Naive thymus-derived CD4-positive, alpha-beta T cell (primary cell): ENCODE results near the gene SLC25A38. TPM values are rescaled to one million over a fixed set of nuclear protein-coding genes. Genes with fewer than 3 reads are reported as not detected.

Experiments used
- ATAC-seq: fragments of 150-1000 bp; cut with Tn5 transposase; 2 replicates; pipeline ENCODE4 v1.10.0; 2021; ENCODE audit warnings: mild to moderate bottlenecking, moderate library complexity
- CTCF ChIA-PET: fragments of 350-600 bp; sonication (Branson Sonifier 250); formaldehyde crosslinking; loops from one replicate; lab custom pipeline; 2021; ENCODE audit warnings: antibody characterized with exemption; lab: Charles Lee
- POLR2A ChIA-PET: fragments of 350-600 bp; sonication (Branson Sonifier 250); formaldehyde crosslinking; loops from one replicate; lab custom pipeline; 2021; ENCODE audit warnings: antibody characterized with exemption, inconsistent platforms; lab: Charles Lee
- DNase-seq, 9 donors: peaks; one replicate each; pipeline versions ENCODE4 v3.0.0 to v3.0.0-alpha.2; 2020 to 2022; ENCODE audit warnings: mixed read lengths in 1 of 9
- H3K27ac ChIP-seq: one replicate; pipeline ENCODE4 v1.7.0; 2013; ENCODE audit warnings: mild to moderate bottlenecking, low read depth, low read length, moderate library complexity
- H3K27me3 ChIP-seq, 2 donors: one replicate each; pipeline ENCODE4 v1.7.0; 2013; ENCODE audit warnings: low read length in 2 of 2, mild to moderate bottlenecking in 2 of 2, moderate library complexity in 2 of 2; ENCODE audit not compliant: control insufficient read depth in 2 of 2, insufficient read depth in 2 of 2
- H3K36me3 ChIP-seq, 3 experiments: 1 replicate in 2 of 3; 2 replicates in 1 of 3; pipeline ENCODE4 v1.7.0; 2013; ENCODE audit warnings: low read length in 3 of 3, mild to moderate bottlenecking in 3 of 3, moderate library complexity in 1 of 3; ENCODE audit not compliant: insufficient read depth in 3 of 3, control insufficient read depth in 2 of 3
- H3K4me1 ChIP-seq, 2 donors: one replicate each; pipeline ENCODE4 v1.7.0; 2013; ENCODE audit warnings: low read length in 2 of 2, mild to moderate bottlenecking in 2 of 2, moderate library complexity in 1 of 2; ENCODE audit not compliant: control insufficient read depth in 2 of 2, insufficient read depth in 2 of 2
- H3K4me3 ChIP-seq: 2 replicates; pipeline ENCODE4 v1.7.0; 2013; ENCODE audit warnings: mild to moderate bottlenecking, low read length
- H3K9me3 ChIP-seq, 3 experiments: 1 replicate in 2 of 3; 2 replicates in 1 of 3; pipeline ENCODE4 v1.7.0; 2013; ENCODE audit warnings: low read length in 3 of 3; ENCODE audit not compliant: control insufficient read depth in 2 of 3
- H3K27ac Mint-ChIP-seq, 9 donors: one replicate each; pipeline ENCODE4 v1.8.0; 2020 to 2022; ENCODE audit warnings: mixed read lengths in 9 of 9, mild to moderate bottlenecking in 8 of 9, moderate library complexity in 5 of 9, inconsistent platforms in 2 of 9
- H3K27me3 Mint-ChIP-seq, 5 donors: one replicate each; pipeline ENCODE4 v1.8.0; 2021 to 2022; ENCODE audit warnings: mixed read lengths in 5 of 5, mild to moderate bottlenecking in 1 of 5
- H3K36me3 Mint-ChIP-seq, 5 donors: one replicate each; pipeline ENCODE4 v1.8.0; 2020 to 2022; ENCODE audit warnings: mixed read lengths in 5 of 5, mild to moderate bottlenecking in 3 of 5, inconsistent platforms in 1 of 5
- H3K4me1 Mint-ChIP-seq, 7 donors: one replicate each; pipeline ENCODE4 v1.8.0; 2020 to 2022; ENCODE audit warnings: mixed read lengths in 7 of 7, mild to moderate bottlenecking in 3 of 7, inconsistent platforms in 1 of 7
- H3K4me3 Mint-ChIP-seq, 10 donors: one replicate each; pipeline ENCODE4 v1.8.0; 2020 to 2022; ENCODE audit warnings: mild to moderate bottlenecking in 10 of 10, mixed read lengths in 10 of 10, moderate library complexity in 6 of 10, inconsistent platforms in 2 of 10
- H3K9me3 Mint-ChIP-seq, 11 donors: one replicate each; pipeline ENCODE4 v1.8.0; 2020 to 2022; ENCODE audit warnings: mixed read lengths in 11 of 11, mild to moderate bottlenecking in 4 of 11, inconsistent platforms in 1 of 11, moderate library complexity in 1 of 11
- intact Hi-C, 2 donors: fragments of 100-400 bp; cut with micrococcal nuclease; formaldehyde crosslinking; loops; one replicate each; pipeline ENCODE4 v1.15.1; 2023
- polyA plus RNA-seq, 2 donors: library from polyadenylated mRNA; unstranded; fragments of 300-500 nt; fragmentation: Illumina TruSeq; gene quantifications; one replicate each; pipeline ENCODE4 v1.2.3, GENCODE V29; 2021
- total RNA-seq, 6 experiments: library from RNA in 5 of 6; stranded (reverse) in 5 of 6; gene quantifications; 1 replicate in 5 of 6; 2 replicates in 1 of 6; pipeline ENCODE4 v1.2.3 and lab custom pipeline; 2021 to 2026

The SLC25A38 gene, protein sequence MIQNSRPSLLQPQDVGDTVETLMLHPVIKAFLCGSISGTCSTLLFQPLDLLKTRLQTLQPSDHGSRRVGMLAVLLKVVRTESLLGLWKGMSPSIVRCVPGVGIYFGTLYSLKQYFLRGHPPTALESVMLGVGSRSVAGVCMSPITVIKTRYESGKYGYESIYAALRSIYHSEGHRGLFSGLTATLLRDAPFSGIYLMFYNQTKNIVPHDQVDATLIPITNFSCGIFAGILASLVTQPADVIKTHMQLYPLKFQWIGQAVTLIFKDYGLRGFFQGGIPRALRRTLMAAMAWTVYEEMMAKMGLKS
- total RNA-seq (10 to 100 TPM; 30.3 to 50.2 (median 46.8) TPM), polyA plus RNA-seq (10 to 100 TPM; 45.0 to 53.7 TPM), total RNA-seq (lab: John Stamatoyannopoulos, UW) (63.1 reads per million, percentile 76 among the genes with 10 or more reads in this experiment)

DNA sequence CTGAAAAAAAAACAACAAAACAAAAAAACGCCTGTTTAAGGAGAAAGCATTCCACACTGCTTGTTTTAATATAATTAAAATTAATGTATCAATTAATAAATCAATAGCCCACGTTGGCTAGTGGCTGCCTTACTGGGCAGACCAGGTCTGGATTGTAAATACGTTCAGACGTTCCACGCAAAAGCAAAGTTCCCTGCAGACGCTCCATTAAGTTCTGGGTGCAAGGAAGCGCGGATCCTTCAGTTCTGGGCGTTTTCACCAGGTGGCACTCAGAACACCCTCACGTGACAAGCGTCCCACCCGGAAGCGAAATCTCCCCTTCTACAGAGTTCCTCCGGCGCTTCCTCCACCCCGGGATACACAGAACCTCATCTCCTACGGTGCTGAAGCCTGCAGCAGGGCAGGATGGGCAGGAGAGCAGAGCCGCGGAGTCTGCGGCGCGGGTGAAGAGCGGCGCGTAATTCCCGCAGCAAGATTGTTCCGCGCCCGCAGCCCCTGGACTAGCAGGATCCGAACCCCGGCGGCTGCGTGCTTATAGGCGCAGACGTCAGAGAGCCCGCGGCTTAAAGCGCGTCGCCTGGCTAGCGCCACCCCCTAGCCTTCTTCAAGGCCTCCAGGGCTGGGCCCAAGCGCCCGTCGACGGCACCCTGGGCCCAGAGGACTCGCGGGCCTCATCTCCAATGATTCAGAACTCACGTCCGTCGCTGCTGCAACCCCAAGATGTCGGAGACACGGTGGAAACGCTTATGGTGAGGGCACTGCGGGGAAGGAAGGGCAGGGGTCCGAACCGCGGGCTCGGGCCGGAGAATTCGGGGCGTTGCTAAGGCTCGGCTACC, at the start of gene SLC25A38:
TSS of gene SLC25A38 (plus strand) at position 326 of the 836 bp plus-strand sequence. CDS start at position 681, 355 bp downstream.
- ChIA-PET POLR2A (interaction anchor here (0.7 to 2.1 kb wide), 2 partner anchors 25 to 199 kb away, joined by 3 to 25 read pairs; partner anchors contain the start of gene RPSA), CTCF (interaction anchor here (1.1 kb wide), 1 partner anchor 25 kb away, joined by 3 read pairs; no protein-coding TSS in a partner anchor)
- peak within 1 kb of the TSS; percentile 96 for H3K27ac ChIP-seq
- ATAC-seq, result peak; percentile 86
- H3K36me3 ChIP-seq, result peaks cover 0 to 6% (median 0%) of the 10 kb centered on the region in 3 experiments
- intact Hi-C loops, result loop anchor here (1.0 to 10.0 kb wide), 11 partner anchors 22 to 1248 kb away; partner anchors contain the start of genes EIF1B (in 2 of the 2), ACAA1 (in 1 of the 2), EXOG (in 1 of the 2) and MYD88 (in 1 of the 2)
- H3K4me1 ChIP-seq, result peaks cover 26 to 39% of the 10 kb centered on the region in 2 donors
- DNase-seq, result peak; percentile 60 to 86 (median 84)
- H3K4me3 ChIP-seq, result peak within 1 kb of the TSS; percentile 88
- H3K4me3 Mint-ChIP-seq, result peak within 1 kb of the TSS; percentile 91 to 99 (median 97)
- H3K9me3 Mint-ChIP-seq, result peaks cover 0 to 2% (median 0%) of the 10 kb centered on the region in 11 donors
- no peaks in the 10 kb centered on the region for H3K27me3 ChIP-seq
- peaks cover 0 to 9% (median 0%) of the 10 kb centered on the region in 5 donors for H3K36me3 Mint-ChIP-seq
- peak within 1 kb of the TSS; percentile 95 to 100 (median 99) for H3K27ac Mint-ChIP-seq
- H3K4me1 Mint-ChIP-seq, result peaks cover 36 to 59% (median 49%) of the 10 kb centered on the region in 7 donors
- H3K27me3 Mint-ChIP-seq, result no peaks in the 10 kb centered on the region
- no peaks in the 10 kb centered on the region for H3K9me3 ChIP-seq

DNA sequence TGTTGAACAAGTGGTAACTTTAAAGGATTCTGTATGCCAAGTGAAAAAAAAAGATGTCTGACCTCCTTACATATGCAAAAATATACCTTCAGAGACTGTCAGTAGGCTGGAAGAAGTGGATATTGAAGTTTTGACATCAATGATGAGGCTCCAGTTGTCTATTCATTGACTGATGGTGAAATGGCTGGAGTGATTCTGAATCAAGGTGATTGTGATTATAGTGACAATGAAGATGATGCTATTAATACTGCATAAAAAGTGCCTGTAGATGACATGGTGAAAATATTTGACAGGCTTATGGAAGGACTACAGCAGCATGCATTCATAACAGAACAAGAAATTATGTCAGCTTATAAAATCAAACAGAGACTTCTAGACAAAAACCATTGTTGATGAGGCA, 49.6 kb upstream of the SLC25A38 start:
- CTCF ChIA-PET, result no interaction called here
- no peaks in the 10 kb centered on the region for H3K27me3 Mint-ChIP-seq
- no peak overlapping the region for H3K27ac Mint-ChIP-seq
- H3K4me1 Mint-ChIP-seq, result peaks cover 0 to 30% (median 2%) of the 10 kb centered on the region in 7 donors
- ATAC-seq (no peak), DNase-seq (no peak)
- POLR2A ChIA-PET, result no interaction called here
- no peak overlapping the region for H3K4me3 Mint-ChIP-seq
- peaks cover 0 to 8% (median 0%) of the 10 kb centered on the region in 11 donors for H3K9me3 Mint-ChIP-seq
- intact Hi-C loops, result no loop called here
- no peaks in the 10 kb centered on the region for H3K27me3 ChIP-seq
- H3K36me3 Mint-ChIP-seq, result peaks cover 0 to 33% (median 3%) of the 10 kb centered on the region in 5 donors
- no peaks in the 10 kb centered on the region for H3K9me3 ChIP-seq
- no peak overlapping the region for H3K4me3 ChIP-seq
- no peaks in the 10 kb centered on the region for H3K36me3 ChIP-seq
- no peaks in the 10 kb centered on the region for H3K4me1 ChIP-seq
- H3K27ac ChIP-seq, result no peak overlapping the region

DNA sequence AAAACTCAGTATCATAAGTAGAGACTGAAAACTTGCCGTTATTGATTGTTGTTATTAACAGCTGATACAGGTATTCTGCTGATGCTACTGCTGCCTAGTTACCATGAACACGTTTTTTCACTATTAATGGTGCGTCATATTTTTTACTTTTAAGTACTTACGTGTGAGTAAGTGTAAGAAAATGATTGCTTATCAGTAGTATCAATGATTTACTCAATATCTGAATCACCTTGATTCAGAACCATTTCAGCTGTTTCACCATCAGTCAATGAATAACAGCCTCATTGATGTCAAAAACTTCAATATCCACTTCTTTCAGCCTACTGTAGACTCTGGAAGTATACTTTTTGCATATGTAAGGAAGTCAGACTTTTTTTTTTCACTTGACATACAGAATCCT, 49.0 kb upstream of the SLC25A38 start:
- H3K27me3 Mint-ChIP-seq, result no peaks in the 10 kb centered on the region
- H3K4me3 ChIP-seq, result no peak overlapping the region
- ChIA-PET POLR2A (no interaction called here), CTCF (no interaction called here)
- no peak overlapping the region for H3K27ac Mint-ChIP-seq
- H3K27ac ChIP-seq, result no peak overlapping the region
- intact Hi-C loops, result no loop called here
- ATAC-seq (no peak), DNase-seq (no peak)
- H3K4me1 Mint-ChIP-seq, result peaks cover 0 to 29% (median 2%) of the 10 kb centered on the region in 7 donors
- no peaks in the 10 kb centered on the region for H3K4me1 ChIP-seq
- H3K4me3 Mint-ChIP-seq, result no peak overlapping the region
- peaks cover 0 to 38% (median 3%) of the 10 kb centered on the region in 5 donors for H3K36me3 Mint-ChIP-seq
- no peaks in the 10 kb centered on the region for H3K27me3 ChIP-seq
- no peaks in the 10 kb centered on the region for H3K9me3 ChIP-seq
- H3K9me3 Mint-ChIP-seq, result peaks cover 0 to 8% (median 0%) of the 10 kb centered on the region in 11 donors
- no peaks in the 10 kb centered on the region for H3K36me3 ChIP-seq

DNA sequence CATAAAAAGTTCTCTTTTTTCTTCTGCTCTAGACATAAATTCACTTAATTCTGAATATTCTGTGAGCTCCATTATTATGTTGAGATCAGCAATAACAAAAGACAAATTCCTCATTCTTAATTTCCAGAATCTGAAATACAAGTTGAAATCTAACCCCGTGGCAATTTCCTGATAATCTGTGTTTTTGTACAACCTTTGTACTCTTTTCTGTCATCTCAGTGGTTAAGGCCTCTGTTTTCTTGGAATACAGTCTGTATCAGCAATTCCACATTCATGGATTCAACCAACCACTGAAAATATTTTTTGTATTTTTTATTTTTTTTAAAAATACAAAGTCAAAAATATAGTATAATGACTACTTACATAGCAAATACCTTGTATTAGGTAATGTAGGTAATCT, 45.0 kb upstream of the SLC25A38 start:
- H3K4me3 Mint-ChIP-seq, result no peak overlapping the region
- peaks cover 0 to 4% (median 0%) of the 10 kb centered on the region in 5 donors for H3K27me3 Mint-ChIP-seq
- H3K36me3 Mint-ChIP-seq, result peaks cover 0 to 35% (median 3%) of the 10 kb centered on the region in 5 donors
- ATAC-seq (no peak), DNase-seq (no peak)
- Histone ChIP-seq H3K4me1 (no peaks in the 10 kb centered on the region), H3K4me3 (no peak overlapping the region), H3K27me3 (no peaks in the 10 kb centered on the region), H3K27ac (no peak overlapping the region), H3K9me3 (no peaks in the 10 kb centered on the region), H3K36me3 (no peaks in the 10 kb centered on the region)
- H3K4me1 Mint-ChIP-seq, result peaks cover 0 to 7% (median 0%) of the 10 kb centered on the region in 7 donors
- ChIA-PET CTCF (no interaction called here), POLR2A (no interaction called here)
- intact Hi-C loops, result no loop called here
- peaks cover 0 to 8% (median 0%) of the 10 kb centered on the region in 11 donors for H3K9me3 Mint-ChIP-seq
- no peak overlapping the region for H3K27ac Mint-ChIP-seq

DNA sequence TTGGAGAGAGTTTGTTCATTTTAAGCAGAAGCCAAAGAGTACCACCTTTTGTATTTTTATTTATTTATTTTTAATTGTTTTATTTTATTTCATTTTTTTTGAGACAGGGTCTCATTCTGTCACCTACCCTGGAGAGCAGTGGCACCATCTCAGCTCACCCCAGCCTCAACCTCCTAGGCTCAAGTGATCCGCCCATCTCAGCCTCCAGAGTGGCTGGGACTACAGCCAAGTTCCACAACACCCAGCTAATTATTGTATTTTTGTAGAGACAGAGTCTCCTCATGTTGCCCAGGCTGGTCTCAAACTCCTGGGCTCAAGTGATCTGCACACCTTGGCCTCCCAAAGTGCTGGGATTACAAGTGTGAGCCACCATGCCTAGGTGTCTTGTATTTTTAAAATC, 44.1 kb upstream of the SLC25A38 start:
- H3K4me3 ChIP-seq, result no peak overlapping the region
- peaks cover 0 to 4% (median 0%) of the 10 kb centered on the region in 5 donors for H3K27me3 Mint-ChIP-seq
- intact Hi-C loops, result no loop called here
- H3K27ac ChIP-seq, result no peak overlapping the region
- H3K36me3 Mint-ChIP-seq, result peaks cover 0 to 31% (median 3%) of the 10 kb centered on the region in 5 donors
- H3K4me1 ChIP-seq, result no peaks in the 10 kb centered on the region
- H3K27ac Mint-ChIP-seq, result no peak overlapping the region
- DNase-seq, result no peak
- ChIA-PET POLR2A (no interaction called here), CTCF (no interaction called here)
- ATAC-seq, result no peak
- H3K27me3 ChIP-seq, result no peaks in the 10 kb centered on the region
- peaks cover 0 to 5% (median 0%) of the 10 kb centered on the region in 11 donors for H3K9me3 Mint-ChIP-seq
- H3K9me3 ChIP-seq, result no peaks in the 10 kb centered on the region
- H3K4me3 Mint-ChIP-seq, result no peak overlapping the region
- H3K36me3 ChIP-seq, result no peaks in the 10 kb centered on the region
- peaks cover 0 to 11% (median 0%) of the 10 kb centered on the region in 7 donors for H3K4me1 Mint-ChIP-seq

DNA sequence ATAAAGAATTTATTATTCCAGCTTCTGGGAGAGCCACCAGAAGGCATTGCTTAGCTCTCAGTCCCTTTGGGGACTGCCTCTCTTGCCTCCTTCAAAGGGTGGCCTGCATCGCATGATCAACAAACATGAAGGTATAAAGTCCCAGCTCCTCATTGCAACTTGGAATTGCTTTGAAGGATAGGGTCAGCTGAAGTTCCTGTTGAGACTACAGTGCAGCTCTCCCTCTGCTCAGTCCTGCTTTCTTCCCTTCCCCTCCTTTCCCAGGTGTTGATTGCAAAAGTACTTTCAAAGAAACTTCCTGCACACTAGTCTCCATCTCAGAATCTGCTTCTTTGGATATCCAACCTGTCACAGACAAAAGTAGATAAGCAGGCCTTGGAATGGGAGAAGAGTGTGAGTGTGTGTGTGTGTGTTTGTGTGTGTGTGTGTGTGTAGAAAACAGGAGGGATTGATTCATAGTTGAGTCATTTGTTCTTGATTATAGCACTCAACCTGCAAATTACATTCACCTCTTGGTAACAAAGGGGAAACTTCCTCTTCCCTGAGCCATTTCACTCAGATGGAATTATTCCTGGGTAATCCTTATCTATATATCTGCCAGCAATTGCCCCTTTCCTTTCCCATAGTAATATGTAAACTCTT, 40.0 kb upstream of the SLC25A38 start:
- DNase-seq (no peak), ATAC-seq (no peak)
- Mint-ChIP-seq H3K27me3 (peaks cover 0 to 4% (median 0%) of the 10 kb centered on the region in 5 donors), H3K4me1 (peaks cover 8 to 31% (median 28%) of the 10 kb centered on the region in 7 donors), H3K9me3 (peaks cover 0 to 3% (median 0%) of the 10 kb centered on the region in 11 donors), H3K27ac (no peak overlapping the region), H3K36me3 (peaks cover 0 to 17% (median 0%) of the 10 kb centered on the region in 5 donors), H3K4me3 (no peak overlapping the region)
- Histone ChIP-seq H3K9me3 (no peaks in the 10 kb centered on the region), H3K4me3 (no peak overlapping the region), H3K27ac (no peak overlapping the region), H3K36me3 (no peaks in the 10 kb centered on the region), H3K4me1 (peaks cover 0 to 8% of the 10 kb centered on the region in 2 donors), H3K27me3 (no peaks in the 10 kb centered on the region)
- CTCF ChIA-PET, result no interaction called here
- intact Hi-C loops, result no loop called here
- POLR2A ChIA-PET, result no interaction called here
